HG03280 (cell line): Measurements from ENCODE around the gene CLDN17.

Experiments used
- ATAC-seq: cut with Tn5 transposase; IDR thresholded peaks from one replicate; pipeline ENCODE4 v1.9.1; 2021; ENCODE audit warnings: mild to moderate bottlenecking, moderate library complexity; ENCODE audit not compliant: unreplicated experiment

CLDN17 gene, protein sequence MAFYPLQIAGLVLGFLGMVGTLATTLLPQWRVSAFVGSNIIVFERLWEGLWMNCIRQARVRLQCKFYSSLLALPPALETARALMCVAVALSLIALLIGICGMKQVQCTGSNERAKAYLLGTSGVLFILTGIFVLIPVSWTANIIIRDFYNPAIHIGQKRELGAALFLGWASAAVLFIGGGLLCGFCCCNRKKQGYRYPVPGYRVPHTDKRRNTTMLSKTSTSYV

GRCh38 chr21:30166705-30167104, at the start of gene CLDN17:
TSS of gene CLDN17 (minus strand) at chr21:30166805. CDS start at chr21:30166617, 188 bp downstream.
- no peak for ATAC-seq

DNA sequence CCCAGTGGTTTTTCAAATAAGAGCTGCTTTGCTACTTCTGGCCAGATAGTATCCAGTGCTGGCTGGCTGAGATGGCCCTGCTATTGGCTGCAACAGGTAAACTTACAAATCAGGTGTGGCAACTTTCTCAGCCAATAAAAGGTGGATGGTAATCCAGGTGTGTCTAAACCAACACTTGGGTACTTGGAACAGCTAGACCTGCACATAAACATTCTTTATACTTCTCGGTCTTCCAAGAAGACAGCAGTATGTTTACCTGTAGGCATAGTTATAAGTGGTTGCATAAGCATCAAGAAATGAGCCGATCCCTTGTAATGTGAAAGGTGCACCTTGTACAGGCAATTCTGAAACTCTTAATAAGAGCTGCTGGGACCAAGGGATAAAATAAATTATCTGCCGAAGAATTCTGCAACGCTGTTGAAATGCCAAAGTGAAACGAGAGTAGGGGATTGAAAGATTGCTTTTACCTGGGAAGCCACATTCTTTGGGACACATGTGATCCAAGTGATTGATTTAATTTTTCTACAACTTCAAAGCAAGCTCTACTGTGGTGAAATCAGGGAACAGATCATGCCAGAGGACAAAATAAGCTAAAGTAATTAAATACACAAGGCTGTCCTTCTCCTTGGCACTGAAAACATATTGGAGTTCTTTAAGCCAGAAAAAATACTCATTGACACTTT, 49.6 kb upstream of the CLDN17 start, which contains the start of gene CLDN8:
CLDN8 (minus strand) TSS at position 57 of the 683 bp plus-strand sequence. CDS start 172 bp downstream, outside the sequence.
- ATAC-seq: no peak

DNA sequence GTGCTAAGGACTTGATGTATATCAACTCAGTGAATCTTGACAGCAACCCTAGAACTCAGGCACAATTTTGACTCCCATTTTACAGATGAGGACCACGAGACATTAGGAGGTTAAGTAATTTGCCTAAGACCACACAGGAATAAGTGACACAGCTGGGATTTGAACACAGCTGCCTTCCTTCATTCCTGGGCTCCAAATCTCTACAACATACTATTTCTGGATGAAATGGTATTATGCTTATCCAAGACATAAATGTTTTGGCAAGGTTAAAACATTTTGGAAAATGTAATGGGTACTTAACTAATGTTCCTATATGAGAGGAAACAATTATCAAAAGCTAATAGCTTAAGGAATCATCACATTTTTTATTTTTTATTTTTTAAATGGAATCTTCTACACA, 44.5 kb upstream of the CLDN17 start:
- no peak for ATAC-seq

DNA sequence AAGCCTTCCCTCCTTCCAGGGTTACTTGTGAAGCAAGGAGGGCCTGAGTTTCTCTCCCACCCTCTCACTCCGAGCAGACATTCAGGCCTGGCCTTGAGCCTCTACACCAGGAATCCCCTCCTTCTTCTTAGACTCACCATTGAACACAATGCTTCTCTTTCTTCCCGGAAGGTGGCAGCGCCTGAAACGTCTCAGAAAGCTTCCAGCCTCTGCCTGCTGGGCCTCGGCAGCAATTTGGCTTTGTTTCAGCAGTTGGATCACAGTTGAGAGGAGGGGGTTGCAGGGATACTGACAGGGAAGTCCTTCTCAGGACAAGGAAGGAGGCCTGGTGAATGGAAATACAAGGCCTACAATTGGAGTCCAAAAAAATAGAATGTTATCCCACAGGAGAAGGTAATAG, 43.0 kb upstream of the CLDN17 start:
- ATAC-seq: no peak

DNA sequence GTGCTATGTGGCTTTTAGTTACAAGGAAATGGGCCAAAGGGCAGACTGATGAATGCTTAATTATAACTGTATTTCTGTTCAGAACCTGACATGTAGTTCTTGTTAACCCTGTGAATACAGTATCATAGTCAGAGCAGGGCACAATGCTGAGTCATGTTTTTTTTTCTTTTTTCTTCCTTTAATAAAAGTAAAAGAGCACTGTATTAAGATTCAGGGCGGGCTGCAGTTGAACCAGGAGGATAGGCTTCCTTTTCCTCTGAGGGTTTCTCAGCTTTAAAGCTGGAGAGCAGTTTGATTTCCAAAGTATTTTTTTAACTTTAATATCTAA, 40.6 kb upstream of the CLDN17 start:
- no peak for ATAC-seq

DNA sequence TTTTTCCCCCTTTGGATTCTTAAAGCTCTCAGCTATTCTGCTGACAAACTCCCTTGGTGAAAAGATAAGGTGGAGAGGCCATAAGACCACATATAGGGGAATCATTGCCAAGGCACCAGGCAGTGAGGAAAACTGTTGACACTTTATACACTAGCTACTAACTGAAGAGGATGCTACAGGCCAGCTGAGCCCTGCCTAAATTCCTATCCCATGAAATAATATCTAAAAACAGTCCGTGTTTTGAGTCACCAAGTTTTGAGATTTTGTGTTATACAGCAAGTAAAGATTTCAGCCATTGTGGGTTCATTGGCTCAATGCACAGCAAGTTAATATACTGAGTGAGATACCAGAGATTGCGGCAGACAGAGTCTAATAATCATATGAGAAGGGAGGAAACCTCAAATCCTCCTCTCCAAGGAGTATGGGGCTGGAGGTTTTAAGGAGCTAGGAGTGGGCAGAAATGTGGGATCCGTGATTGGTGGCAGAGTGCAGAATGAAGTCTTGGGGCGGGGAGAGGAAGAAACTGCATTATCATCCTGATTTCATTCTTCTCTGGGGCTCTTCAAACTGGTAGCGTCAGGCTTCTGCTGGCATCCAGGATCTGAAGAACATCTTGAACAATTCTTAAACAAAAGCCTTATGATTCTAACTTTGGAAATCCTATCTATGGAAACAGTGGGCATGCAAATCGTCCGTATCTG, 40.1 kb upstream of the CLDN17 start:
- no peak for ATAC-seq

GRCh38 chr21:30200000-30200399, 33.4 kb upstream of the CLDN17 start:
- no peak for ATAC-seq

GRCh38 chr21:30194701-30195299, 28.2 kb upstream of the CLDN17 start:
- no peak for ATAC-seq

DNA sequence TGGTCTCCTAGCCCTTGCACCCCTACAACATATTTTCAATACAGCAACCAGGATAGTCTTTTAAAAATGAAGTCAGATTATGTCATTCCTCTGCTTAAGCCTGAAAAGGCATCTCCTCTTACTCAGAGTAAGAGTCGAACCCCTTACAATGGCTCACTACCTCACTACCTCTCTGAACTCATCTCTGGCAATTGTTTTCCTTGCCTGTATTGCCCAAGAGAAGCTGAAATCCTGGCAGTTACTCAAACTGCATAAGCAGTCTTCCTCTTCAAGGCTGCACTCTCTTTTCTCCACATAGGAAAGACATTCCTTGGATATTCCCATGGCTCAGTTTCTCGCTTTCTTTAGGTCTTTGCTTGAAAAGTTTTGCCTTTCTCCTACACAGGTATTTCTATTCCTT, 26.6 kb upstream of the CLDN17 start:
- no peak for ATAC-seq

- no peak for ATAC-seq
Measured at GRCh38 chr21:30190554-30190953, 23.9 kb upstream of the CLDN17 start.

DNA sequence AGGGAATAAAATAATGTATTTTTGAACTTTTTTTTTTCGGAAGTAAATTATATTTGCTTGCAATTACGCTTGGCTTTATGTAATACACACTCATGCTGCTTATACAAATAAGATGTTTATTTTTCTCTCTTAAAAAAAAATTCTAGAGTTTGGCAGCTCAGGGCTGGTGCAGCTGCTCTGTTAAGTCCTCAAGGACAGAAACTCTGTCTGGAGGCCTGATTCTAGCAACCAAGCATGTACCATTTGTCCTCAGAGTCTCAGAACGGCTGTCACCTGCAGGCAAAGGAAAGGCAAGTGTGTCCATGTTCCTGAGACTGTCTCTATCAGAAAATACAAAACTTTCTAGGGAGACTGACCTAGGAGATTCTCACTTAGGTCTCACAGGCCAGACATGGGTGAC, 23.2 kb upstream of the CLDN17 start:
- ATAC-seq: no peak

- no peak for ATAC-seq
Measured at GRCh38 chr21:30186242-30186641, 19.6 kb upstream of the CLDN17 start.

DNA sequence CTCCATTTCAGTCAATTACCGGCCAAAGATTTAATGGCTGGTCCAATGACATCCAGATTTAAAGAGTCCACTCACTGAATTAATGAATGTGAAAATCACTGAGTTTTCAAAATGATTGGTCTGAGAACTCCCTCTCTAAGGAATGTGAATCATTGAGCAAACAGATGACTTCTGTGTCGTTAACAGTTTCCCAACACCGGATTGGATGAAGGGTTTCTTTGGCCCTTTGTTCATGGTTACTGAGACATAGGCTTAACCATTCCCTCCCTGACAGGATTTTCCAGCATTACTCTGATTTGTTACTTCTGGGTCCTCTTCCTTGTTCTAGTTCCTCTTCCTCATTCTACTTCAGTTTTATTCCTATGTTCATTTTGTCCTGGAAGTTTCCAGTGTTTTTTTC, 1.5 kb upstream of the CLDN17 start:
- ATAC-seq: no peak

GRCh38 chr21:30166171-30166570, 434 bp downstream of the CLDN17 start:
- no peak for ATAC-seq

DNA sequence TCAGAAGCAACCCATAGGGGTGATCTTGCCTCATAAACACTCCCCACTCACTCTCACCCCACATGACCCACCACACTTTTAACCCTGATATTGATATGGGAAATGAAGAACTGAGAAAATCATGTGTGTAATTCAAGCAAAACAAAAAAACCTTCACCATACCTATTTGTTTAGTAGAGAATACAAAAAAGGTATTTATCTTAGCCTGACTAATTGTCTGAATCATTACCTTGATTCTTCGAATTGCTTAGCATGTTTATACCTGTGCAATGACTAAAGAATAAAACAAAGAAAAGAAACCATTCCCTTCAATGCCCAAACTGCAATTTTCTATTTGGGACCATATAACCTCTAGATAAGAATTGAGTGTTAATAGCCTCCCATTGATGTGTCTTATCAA, 1.8 kb downstream of the CLDN17 start:
- no peak for ATAC-seq

- no peak for ATAC-seq
Measured at GRCh38 chr21:30153697-30154340, 12.8 kb downstream of the CLDN17 start.

- no peak for ATAC-seq
Measured at GRCh38 chr21:30152792-30153191, 13.8 kb downstream of the CLDN17 start.

GRCh38 chr21:30148906-30149305, 17.7 kb downstream of the CLDN17 start:
- no peak for ATAC-seq

GRCh38 chr21:30146558-30147282, 19.9 kb downstream of the CLDN17 start:
- ATAC-seq: no peak

DNA sequence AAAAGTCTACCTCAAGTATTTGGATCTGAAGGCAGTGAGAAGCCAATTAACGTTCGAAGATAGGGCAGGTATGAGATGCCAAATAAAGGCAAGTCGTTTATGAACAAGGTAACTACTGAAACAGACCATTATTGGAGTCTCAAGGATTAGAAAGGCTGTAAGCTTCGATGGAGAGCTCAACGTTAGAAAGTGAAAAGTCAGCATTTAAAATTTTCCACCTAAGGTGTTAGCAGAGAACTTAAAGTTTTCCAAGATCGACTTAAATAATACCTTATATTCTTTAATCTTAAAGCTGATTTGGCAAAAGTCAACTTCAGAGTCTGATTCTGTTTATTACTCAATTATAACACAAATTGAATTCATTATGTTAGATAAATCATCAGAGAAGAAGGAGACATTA, 28.1 kb downstream of the CLDN17 start:
- ATAC-seq: no peak

DNA sequence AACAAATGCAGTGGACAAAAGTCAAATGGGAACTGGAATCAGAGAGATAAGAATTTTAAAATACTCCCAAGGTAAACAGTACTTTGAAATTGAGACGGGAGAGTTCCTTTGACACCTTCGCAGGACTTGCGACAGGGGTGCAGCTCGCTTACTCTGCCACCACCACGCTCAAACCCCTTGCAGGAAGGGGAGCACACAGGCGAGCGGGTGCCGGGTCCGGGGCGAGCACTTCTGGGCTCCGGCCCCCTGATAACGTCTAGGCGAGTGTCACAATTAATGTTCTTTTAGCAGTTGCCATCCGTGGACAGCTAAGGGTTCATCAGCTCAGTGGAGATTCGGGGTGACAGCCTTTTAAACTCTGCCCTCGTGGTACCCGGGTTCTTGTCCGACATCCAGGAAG, 37.4 kb downstream of the CLDN17 start:
- ATAC-seq: no peak
